ENCODE results near the gene LGALS8. TPM values are rescaled to one million over a fixed set of nuclear protein-coding genes. Genes with fewer than 3 reads are reported as not detected.
"Not testable (repeated sequence)": the region's sequence is repeated elsewhere in the genome, so short reads cannot be mapped to it uniquely, and the experiment has no call there.

Gene LGALS8
- 100 to 1,000 TPM; 114 to 253 TPM for total RNA-seq

GRCh38 chr1:236523704-236524141 lies at the start of gene LGALS8:
TSS of gene LGALS8 (plus strand) at chr1:236523982. CDS start at chr1:236526071, 2,089 bp downstream.
- peak within 1 kb of the TSS; percentile 99 for H3K27ac Mint-ChIP-seq

GRCh38 chr1:236476019-236476418 lies 47.8 kb upstream of the LGALS8 start:
- Mint-ChIP-seq H3K9me3 (no peaks in the 10 kb centered on the region), H3K27me3 (no peaks in the 10 kb centered on the region), H3K36me3 (ENCODE audit: low read depth) (no peaks in the 10 kb centered on the region), H3K4me3 (no peak overlapping the region), H3K4me1 (no peaks in the 10 kb centered on the region), H3K27ac (no peak overlapping the region)
- no peak for ATAC-seq (replicated peaks)

More at GRCh38 chr1:236523704-236524141, at the start of gene LGALS8:
- Mint-ChIP-seq H3K4me1 (peaks cover 29% of the 10 kb centered on the region), H3K27me3 (no peaks in the 10 kb centered on the region), H3K9me3 (no peaks in the 10 kb centered on the region), H3K4me3 (peak within 1 kb of the TSS; percentile 94), H3K36me3 (ENCODE audit: low read depth) (peaks cover 57% of the 10 kb centered on the region)
- ATAC-seq (replicated peaks) = peak; percentile 81

GRCh38 chr1:236480758-236481436 lies 42.9 kb upstream of the LGALS8 start:
- peaks cover 5% of the 10 kb centered on the region for H3K4me1 Mint-ChIP-seq
- H3K36me3 Mint-ChIP-seq (ENCODE audit: low read depth) = peaks cover 15% of the 10 kb centered on the region
- no peaks in the 10 kb centered on the region for H3K27me3 Mint-ChIP-seq
- no peak overlapping the region for H3K4me3 Mint-ChIP-seq
- H3K27ac Mint-ChIP-seq = no peak overlapping the region
- no peaks in the 10 kb centered on the region for H3K9me3 Mint-ChIP-seq
- no peak for ATAC-seq (replicated peaks)

- ATAC-seq (replicated peaks) = no peak
- no peak overlapping the region for H3K27ac Mint-ChIP-seq
These were observed 39.3 kb upstream of the LGALS8 start for GRCh38 chr1:236484310-236484971.

GRCh38 chr1:236486356-236487002 lies 37.3 kb upstream of the LGALS8 start:
- no peak overlapping the region for H3K4me3 Mint-ChIP-seq
- peaks cover 11% of the 10 kb centered on the region for H3K4me1 Mint-ChIP-seq
- H3K27me3 Mint-ChIP-seq = no peaks in the 10 kb centered on the region
- ATAC-seq (replicated peaks) = peak; percentile 73
- H3K27ac Mint-ChIP-seq = no peak overlapping the region
- H3K36me3 Mint-ChIP-seq (ENCODE audit: low read depth) = peaks cover 15% of the 10 kb centered on the region
- H3K9me3 Mint-ChIP-seq = no peaks in the 10 kb centered on the region

More at GRCh38 chr1:236484310-236484971, 39.3 kb upstream of the LGALS8 start:
- H3K4me1 Mint-ChIP-seq = peaks cover 10% of the 10 kb centered on the region
- no peaks in the 10 kb centered on the region for H3K9me3 Mint-ChIP-seq
- peaks cover 15% of the 10 kb centered on the region for H3K36me3 Mint-ChIP-seq (ENCODE audit: low read depth)
- H3K27me3 Mint-ChIP-seq = no peaks in the 10 kb centered on the region
- no peak overlapping the region for H3K4me3 Mint-ChIP-seq

GRCh38 chr1:236489161-236489560 lies 34.6 kb upstream of the LGALS8 start:
- ATAC-seq (replicated peaks); H3K27ac Mint-ChIP-seq; H3K4me3 Mint-ChIP-seq; H3K9me3 Mint-ChIP-seq; H3K36me3 Mint-ChIP-seq (ENCODE audit: low read depth); H3K27me3 Mint-ChIP-seq; H3K4me1 Mint-ChIP-seq: not testable (repeated sequence)

GRCh38 chr1:236489710-236490377 lies 33.9 kb upstream of the LGALS8 start:
- no peak overlapping the region for H3K27ac Mint-ChIP-seq
- H3K4me3 Mint-ChIP-seq = no peak overlapping the region
- ATAC-seq (replicated peaks) = peak; percentile 45
- H3K4me1 Mint-ChIP-seq = peaks cover 9% of the 10 kb centered on the region
- H3K9me3 Mint-ChIP-seq = no peaks in the 10 kb centered on the region
- no peaks in the 10 kb centered on the region for H3K27me3 Mint-ChIP-seq
- H3K36me3 Mint-ChIP-seq (ENCODE audit: low read depth) = no peaks in the 10 kb centered on the region

- peaks cover 9% of the 10 kb centered on the region for H3K4me1 Mint-ChIP-seq
- no peaks in the 10 kb centered on the region for H3K9me3 Mint-ChIP-seq
- H3K27ac Mint-ChIP-seq = no peak overlapping the region
- no peaks in the 10 kb centered on the region for H3K27me3 Mint-ChIP-seq
- no peaks in the 10 kb centered on the region for H3K36me3 Mint-ChIP-seq (ENCODE audit: low read depth)
- no peak for ATAC-seq (replicated peaks)
- H3K4me3 Mint-ChIP-seq = no peak overlapping the region
These were observed 32.2 kb upstream of the LGALS8 start for GRCh38 chr1:236491469-236492136.

- peaks cover 9% of the 10 kb centered on the region for H3K4me1 Mint-ChIP-seq
- H3K4me3 Mint-ChIP-seq = no peak overlapping the region
- no peak overlapping the region for H3K27ac Mint-ChIP-seq
- H3K36me3 Mint-ChIP-seq (ENCODE audit: low read depth) = no peaks in the 10 kb centered on the region
- peak; percentile 29 for ATAC-seq (replicated peaks)
- no peaks in the 10 kb centered on the region for H3K27me3 Mint-ChIP-seq
- no peaks in the 10 kb centered on the region for H3K9me3 Mint-ChIP-seq
These were observed 31.4 kb upstream of the LGALS8 start for GRCh38 chr1:236492378-236492777.

GRCh38 chr1:236494082-236494481 lies 29.7 kb upstream of the LGALS8 start:
- Mint-ChIP-seq H3K27ac (no peak overlapping the region), H3K36me3 (ENCODE audit: low read depth) (no peaks in the 10 kb centered on the region), H3K9me3 (no peaks in the 10 kb centered on the region), H3K4me1 (peaks cover 4% of the 10 kb centered on the region), H3K4me3 (no peak overlapping the region), H3K27me3 (no peaks in the 10 kb centered on the region)
- no peak for ATAC-seq (replicated peaks)

- no peak for ATAC-seq (replicated peaks)
These were observed 29.0 kb upstream of the LGALS8 start for GRCh38 chr1:236494586-236495466.

GRCh38 chr1:236495467-236496112 lies 28.2 kb upstream of the LGALS8 start:
- Mint-ChIP-seq H3K4me1 (peaks cover 4% of the 10 kb centered on the region), H3K27me3 (no peaks in the 10 kb centered on the region), H3K36me3 (ENCODE audit: low read depth) (no peaks in the 10 kb centered on the region), H3K4me3 (no peak overlapping the region), H3K9me3 (no peaks in the 10 kb centered on the region), H3K27ac (no peak overlapping the region)
- no peak for ATAC-seq (replicated peaks)

More at GRCh38 chr1:236494586-236495466, 29.0 kb upstream of the LGALS8 start:
- H3K4me3 Mint-ChIP-seq = no peak overlapping the region
- H3K9me3 Mint-ChIP-seq = no peaks in the 10 kb centered on the region
- H3K27ac Mint-ChIP-seq = no peak overlapping the region
- no peaks in the 10 kb centered on the region for H3K36me3 Mint-ChIP-seq (ENCODE audit: low read depth)
- H3K27me3 Mint-ChIP-seq = no peaks in the 10 kb centered on the region
- H3K4me1 Mint-ChIP-seq = peaks cover 4% of the 10 kb centered on the region

GRCh38 chr1:236497908-236498307 lies 25.9 kb upstream of the LGALS8 start:
- no peak overlapping the region for H3K4me3 Mint-ChIP-seq
- no peaks in the 10 kb centered on the region for H3K27me3 Mint-ChIP-seq
- H3K27ac Mint-ChIP-seq = no peak overlapping the region
- no peaks in the 10 kb centered on the region for H3K9me3 Mint-ChIP-seq
- ATAC-seq (replicated peaks) = no peak
- H3K4me1 Mint-ChIP-seq = peaks cover 6% of the 10 kb centered on the region
- no peaks in the 10 kb centered on the region for H3K36me3 Mint-ChIP-seq (ENCODE audit: low read depth)

All from activated T-helper 17 cell treated with anti-CD3 and anti-CD28 coated beads, Interleukin-2, amount 50 U/mL, for 72 hours (primary cell).